ENCODE results near the gene VPS26C. TPM values are rescaled to one million over a fixed set of nuclear protein-coding genes. Genes with fewer than 3 reads are reported as not detected.
"Not testable (repeated sequence)": the region's sequence is repeated elsewhere in the genome, so short reads cannot be mapped to it uniquely, and the experiment has no call there.

Gene VPS26C
- total and polyA plus RNA-seq, 10 donors, result 17.0 to 76.9 (median 50.6) TPM

DNA sequence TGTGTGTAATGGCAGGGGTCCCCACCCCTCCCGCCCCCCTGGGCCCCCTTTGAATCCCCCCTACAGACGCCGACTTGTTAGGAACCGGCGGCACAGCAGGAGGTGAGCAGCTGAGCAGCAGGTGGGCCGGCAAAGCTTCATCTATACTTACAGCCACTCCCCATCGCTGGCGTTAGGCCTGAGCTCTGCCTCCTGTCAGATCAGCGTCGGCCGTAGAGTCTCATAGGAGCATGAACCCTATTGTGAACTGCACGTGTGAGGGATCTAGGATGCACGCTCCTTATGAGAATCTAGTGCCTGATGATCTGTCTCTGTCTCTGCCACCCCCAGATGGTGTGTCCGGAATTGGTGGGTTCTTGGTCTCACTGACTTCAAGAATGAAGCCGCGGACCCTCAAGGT is 14.9 kb upstream of the VPS26C start:
- Histone ChIP-seq H3K27me3 (replicated peaks in 1 of 7) (no peaks in the 10 kb centered on the region), H3K4me3 (no peak overlapping the region), H3K4me1 (no peaks in the 10 kb centered on the region), H3K36me3 (no peaks in the 10 kb centered on the region), H3K9me3 (no peaks in the 10 kb centered on the region), H3K27ac (no peak overlapping the region)
- no peak for TF ChIP-seq POLR2A (IDR thresholded peaks at IDR 0.05)
- TF ChIP-seq, protein P1, sequence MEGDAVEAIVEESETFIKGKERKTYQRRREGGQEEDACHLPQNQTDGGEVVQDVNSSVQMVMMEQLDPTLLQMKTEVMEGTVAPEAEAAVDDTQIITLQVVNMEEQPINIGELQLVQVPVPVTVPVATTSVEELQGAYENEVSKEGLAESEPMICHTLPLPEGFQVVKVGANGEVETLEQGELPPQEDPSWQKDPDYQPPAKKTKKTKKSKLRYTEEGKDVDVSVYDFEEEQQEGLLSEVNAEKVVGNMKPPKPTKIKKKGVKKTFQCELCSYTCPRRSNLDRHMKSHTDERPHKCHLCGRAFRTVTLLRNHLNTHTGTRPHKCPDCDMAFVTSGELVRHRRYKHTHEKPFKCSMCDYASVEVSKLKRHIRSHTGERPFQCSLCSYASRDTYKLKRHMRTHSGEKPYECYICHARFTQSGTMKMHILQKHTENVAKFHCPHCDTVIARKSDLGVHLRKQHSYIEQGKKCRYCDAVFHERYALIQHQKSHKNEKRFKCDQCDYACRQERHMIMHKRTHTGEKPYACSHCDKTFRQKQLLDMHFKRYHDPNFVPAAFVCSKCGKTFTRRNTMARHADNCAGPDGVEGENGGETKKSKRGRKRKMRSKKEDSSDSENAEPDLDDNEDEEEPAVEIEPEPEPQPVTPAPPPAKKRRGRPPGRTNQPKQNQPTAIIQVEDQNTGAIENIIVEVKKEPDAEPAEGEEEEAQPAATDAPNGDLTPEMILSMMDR (IDR thresholded peaks at IDR 0.05 in 8 of 11, conservative IDR thresholded peaks at IDR 0.05 in 3 of 11), result no peak
- TF ChIP-seq POLR2AphosphoS5 (IDR thresholded peaks at IDR 0.05), result no peak
- no peak for DNase-seq
- WGBS, 5 donors, result 43 to 68% (median 63%) methylated on average over 8 to 16 of the region's 16 CpGs
- intact Hi-C loops (cut with DNase I; ENCODE audit: low total_unique reads), result no loop called here

GRCh38 chr21:37281579-37281978 is 14.4 kb upstream of the VPS26C start:
- Histone ChIP-seq H3K9me3 (no peaks in the 10 kb centered on the region), H3K4me3 (no peak overlapping the region), H3K36me3 (no peaks in the 10 kb centered on the region), H3K4me1 (no peaks in the 10 kb centered on the region), H3K27me3 (replicated peaks in 1 of 7) (no peaks in the 10 kb centered on the region), H3K27ac (no peak overlapping the region)
- TF ChIP-seq POLR2A (IDR thresholded peaks at IDR 0.05), result no peak
- TF ChIP-seq, protein P1 (IDR thresholded peaks at IDR 0.05 in 8 of 11, conservative IDR thresholded peaks at IDR 0.05 in 3 of 11), result no peak
- no peak for TF ChIP-seq POLR2AphosphoS5 (IDR thresholded peaks at IDR 0.05)
- intact Hi-C loops (cut with DNase I; ENCODE audit: low total_unique reads), result no loop called here
- no peak for DNase-seq
- WGBS, 5 donors, result 36 to 56% (median 46%) methylated on average over 10 of the region's 10 CpGs

DNA sequence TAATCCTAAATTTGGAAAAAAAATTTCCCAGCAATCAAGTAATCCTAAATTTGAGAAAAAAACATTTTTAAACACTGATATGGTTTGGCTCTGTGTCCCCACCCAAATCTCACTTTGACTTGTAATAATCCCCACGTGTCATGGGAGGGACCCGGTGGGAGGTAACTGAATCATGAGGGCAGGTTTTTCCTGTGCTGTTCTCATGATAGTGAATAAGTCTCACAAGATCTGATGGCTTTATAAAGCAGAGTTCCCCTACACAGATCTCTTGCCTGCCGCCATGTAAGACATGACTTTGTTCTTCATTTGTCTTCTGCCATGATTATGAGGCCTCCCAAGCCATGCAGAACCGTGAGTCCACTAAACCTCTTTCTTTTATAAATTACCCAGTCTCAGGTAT is 12.1 kb upstream of the VPS26C start:
- intact Hi-C loops (cut with DNase I; ENCODE audit: low total_unique reads); H3K27me3 ChIP-seq (replicated peaks in 1 of 7); H3K4me1 ChIP-seq; H3K27ac ChIP-seq; DNase-seq; H3K9me3 ChIP-seq; H3K4me3 ChIP-seq; H3K36me3 ChIP-seq: not testable (repeated sequence)
- 79 to 92% (median 86%) methylated on average over 4 of the region's 4 CpGs for WGBS, 5 donors

DNA sequence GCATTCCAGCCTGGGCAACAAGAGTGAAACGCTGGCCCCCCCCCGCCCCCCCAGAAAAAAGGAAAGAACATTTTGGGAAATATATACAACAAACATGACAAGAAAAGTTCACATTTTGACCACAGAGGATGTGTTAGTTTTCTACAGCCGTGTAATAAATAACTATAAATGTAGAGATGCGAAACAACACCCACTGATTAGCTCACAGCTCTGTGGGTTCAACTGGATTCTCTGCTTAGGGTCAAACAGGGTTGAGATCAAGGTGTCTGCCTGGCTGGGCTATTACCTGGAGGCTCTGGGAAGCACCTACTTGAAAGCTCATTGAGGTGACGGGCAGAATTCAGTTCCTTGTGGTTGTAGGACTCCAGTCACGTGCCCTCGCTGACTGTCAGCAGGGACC is 11.1 kb upstream of the VPS26C start:
- H3K4me3 ChIP-seq, result no peak overlapping the region
- DNase-seq, result no peak
- no peak overlapping the region for H3K27ac ChIP-seq
- WGBS, 5 donors, result 68 to 92% (median 84%) methylated on average over 6 to 7 of the region's 7 CpGs
- no peaks in the 10 kb centered on the region for H3K27me3 ChIP-seq (replicated peaks in 1 of 7)
- TF ChIP-seq POLR2A (IDR thresholded peaks at IDR 0.05), result no peak
- TF ChIP-seq POLR2AphosphoS5 (IDR thresholded peaks at IDR 0.05), result no peak
- TF ChIP-seq, protein P1 (IDR thresholded peaks at IDR 0.05 in 8 of 11, conservative IDR thresholded peaks at IDR 0.05 in 3 of 11), result no peak
- H3K4me1 ChIP-seq, result no peaks in the 10 kb centered on the region
- no peaks in the 10 kb centered on the region for H3K9me3 ChIP-seq
- no peaks in the 10 kb centered on the region for H3K36me3 ChIP-seq
- intact Hi-C loops (cut with DNase I; ENCODE audit: low total_unique reads), result no loop called here

DNA sequence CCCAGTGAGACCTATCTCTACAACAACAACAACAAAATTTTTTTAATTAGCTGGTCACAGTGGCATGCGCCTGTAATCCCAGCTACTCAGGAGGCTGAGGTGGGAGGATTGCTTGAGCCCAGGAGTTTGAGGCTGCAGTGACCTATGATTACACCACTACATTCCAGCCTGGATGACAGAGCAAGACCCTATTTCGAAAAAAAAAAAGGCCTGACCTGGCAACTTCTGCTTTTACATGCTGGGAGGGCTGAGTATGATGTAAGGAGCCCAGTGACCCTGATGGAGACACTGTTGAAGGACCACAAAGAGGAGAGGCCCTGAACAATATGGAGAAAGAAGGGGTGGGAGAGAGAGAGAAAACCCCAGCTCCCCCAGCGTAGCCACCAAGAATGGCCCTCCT is 9.2 kb upstream of the VPS26C start:
- 56 to 87% (median 74%) methylated on average over 3 of the region's 3 CpGs for WGBS, 5 donors
- no peak for TF ChIP-seq POLR2AphosphoS5 (IDR thresholded peaks at IDR 0.05)
- TF ChIP-seq, protein P1 (IDR thresholded peaks at IDR 0.05 in 8 of 11, conservative IDR thresholded peaks at IDR 0.05 in 3 of 11), result no peak
- TF ChIP-seq POLR2A (IDR thresholded peaks at IDR 0.05), result no peak
- H3K27me3 ChIP-seq (replicated peaks in 1 of 7), result no peaks in the 10 kb centered on the region
- H3K9me3 ChIP-seq, result no peaks in the 10 kb centered on the region
- no peak overlapping the region for H3K4me3 ChIP-seq
- intact Hi-C loops (cut with DNase I; ENCODE audit: low total_unique reads), result no loop called here
- H3K36me3 ChIP-seq, result no peaks in the 10 kb centered on the region
- H3K27ac ChIP-seq, result no peak overlapping the region
- no peak for DNase-seq
- H3K4me1 ChIP-seq, result no peaks in the 10 kb centered on the region
